Stimulated activated CD4-positive, alpha-beta T cell treated with anti-CD3 and anti-CD28 coated beads, Interleukin-12 subunit alpha, Interleukin-12 subunit beta, amount 100 ng/mL, for 48 hours (primary cell): Measurements from ENCODE around the gene RNF223.
"Not testable (repeated sequence)": the region's sequence is repeated elsewhere in the genome, so short reads cannot be mapped to it uniquely, and the experiment has no call there.

Source experiments
- DNase-seq, 3 donors: peaks; one replicate each; pipeline ENCODE4 v3.0.0-alpha.2; 2020; ENCODE audit warnings: low read depth in 2 of 3, low spot score in 1 of 3

The RNF223 gene

GRCh38 chr1:1088029-1088800 lies 14.1 kb upstream of the RNF223 start:
- no peak for DNase-seq

- DNase-seq: no peak
Observed at GRCh38 chr1:1087351-1088028, 13.4 kb upstream of the RNF223 start.

- no peak for DNase-seq
Observed at GRCh38 chr1:1086911-1087341, 12.8 kb upstream of the RNF223 start.

- DNase-seq: no peak
Observed at GRCh38 chr1:1085911-1086841, 12.1 kb upstream of the RNF223 start.

GRCh38 chr1:1085171-1085841 lies 11.2 kb upstream of the RNF223 start:
- no peak for DNase-seq

- no peak for DNase-seq
Observed at GRCh38 chr1:1084372-1085170, 10.5 kb upstream of the RNF223 start.

- no peak for DNase-seq
Observed at GRCh38 chr1:1083416-1084371, 9.6 kb upstream of the RNF223 start.

- DNase-seq: no peak
Observed at GRCh38 chr1:1082776-1083415, 8.8 kb upstream of the RNF223 start.

- no peak for DNase-seq
Observed at GRCh38 chr1:1082239-1082775, 8.2 kb upstream of the RNF223 start.

- no peak for DNase-seq
Observed at GRCh38 chr1:1081311-1082238, 7.5 kb upstream of the RNF223 start.

GRCh38 chr1:1080951-1081310 lies 6.8 kb upstream of the RNF223 start:
- DNase-seq: no peak

- DNase-seq: no peak
Observed at GRCh38 chr1:1080122-1080757, 6.1 kb upstream of the RNF223 start.

- DNase-seq: no peak
Observed at GRCh38 chr1:1079408-1080121, 5.5 kb upstream of the RNF223 start.

- not testable (repeated sequence) for DNase-seq
Observed at GRCh38 chr1:1077396-1077795, 3.3 kb upstream of the RNF223 start.

- no peak for DNase-seq
Observed at GRCh38 chr1:1075148-1075935, 1.2 kb upstream of the RNF223 start.
